Activated T-helper 17 cell treated with anti-CD3 and anti-CD28 coated beads, Interleukin-2, amount 50 U/mL, for 72 hours (primary cell): ENCODE measurements around the gene CDH3. TPM values are rescaled to one million over a fixed set of nuclear protein-coding genes. Genes with fewer than 3 reads are reported as not detected.

ENCODE experiments used
- ATAC-seq: fragments of 150-1000 bp; cut with Tn5 transposase; replicated peaks from 2 replicates; pipeline ENCODE4 v1.10.0; 2021; ENCODE audit warnings: mild to moderate bottlenecking, moderate library complexity
- H3K27ac Mint-ChIP-seq: one replicate; pipeline ENCODE4 v1.8.0; 2022; ENCODE audit warnings: mixed read lengths
- H3K27me3 Mint-ChIP-seq: one replicate; pipeline ENCODE4 v1.8.0; 2022; ENCODE audit warnings: mixed read lengths
- H3K36me3 Mint-ChIP-seq: one replicate; pipeline ENCODE4 v1.8.0; 2022; ENCODE audit warnings: low read depth, mild to moderate bottlenecking, mixed read lengths
- H3K4me1 Mint-ChIP-seq: one replicate; pipeline ENCODE4 v1.8.0; 2022; ENCODE audit warnings: mixed read lengths
- H3K4me3 Mint-ChIP-seq: one replicate; pipeline ENCODE4 v1.8.0; 2022; ENCODE audit warnings: mild to moderate bottlenecking, mixed read lengths
- H3K9me3 Mint-ChIP-seq: one replicate; pipeline ENCODE4 v1.8.0; 2022; ENCODE audit warnings: mixed read lengths
- total RNA-seq, 2 donors: library from RNA; stranded (reverse); gene quantifications; one replicate each; pipeline ENCODE4 v1.2.3, GENCODE V29; 2022

Gene CDH3
- total RNA-seq, 2 donors from 2014 or later, result 0.86 to 0.87 TPM

- ATAC-seq, result peak; percentile 59
- Mint-ChIP-seq H3K4me1 (no peaks in the 10 kb centered on the region), H3K36me3 (no peaks in the 10 kb centered on the region), H3K9me3 (no peaks in the 10 kb centered on the region), H3K4me3 (no peak overlapping the region), H3K27me3 (peaks cover 7% of the 10 kb centered on the region), H3K27ac (no peak overlapping the region)
Observed at GRCh38 chr16:68660359-68660795, 15.3 kb downstream of the CDH3 start.

- Mint-ChIP-seq H3K36me3 (no peaks in the 10 kb centered on the region), H3K27ac (no peak overlapping the region), H3K9me3 (no peaks in the 10 kb centered on the region), H3K27me3 (peaks cover 4% of the 10 kb centered on the region), H3K4me3 (no peak overlapping the region), H3K4me1 (no peaks in the 10 kb centered on the region)
- no peak for ATAC-seq
Observed at GRCh38 chr16:68662035-68662434, 16.9 kb downstream of the CDH3 start.

GRCh38 chr16:68664297-68664696, 19.2 kb downstream of the CDH3 start:
- no peak for ATAC-seq
- H3K27ac Mint-ChIP-seq, result no peak overlapping the region
- no peak overlapping the region for H3K4me3 Mint-ChIP-seq
- peaks cover 8% of the 10 kb centered on the region for H3K4me1 Mint-ChIP-seq
- H3K27me3 Mint-ChIP-seq, result peaks cover 4% of the 10 kb centered on the region
- no peaks in the 10 kb centered on the region for H3K36me3 Mint-ChIP-seq
- H3K9me3 Mint-ChIP-seq, result no peaks in the 10 kb centered on the region

GRCh38 chr16:68665501-68665900, 20.4 kb downstream of the CDH3 start:
- Mint-ChIP-seq H3K36me3 (no peaks in the 10 kb centered on the region), H3K4me3 (no peak overlapping the region), H3K27ac (no peak overlapping the region), H3K9me3 (no peaks in the 10 kb centered on the region), H3K4me1 (peaks cover 9% of the 10 kb centered on the region), H3K27me3 (peaks cover 4% of the 10 kb centered on the region)
- no peak for ATAC-seq

- Mint-ChIP-seq H3K9me3 (no peaks in the 10 kb centered on the region), H3K4me1 (peaks cover 9% of the 10 kb centered on the region), H3K36me3 (no peaks in the 10 kb centered on the region), H3K4me3 (peak overlapping the region; percentile 11), H3K27me3 (peaks cover 5% of the 10 kb centered on the region), H3K27ac (peak overlapping the region; percentile 28)
- ATAC-seq, result peak; percentile 98
Observed at GRCh38 chr16:68668266-68668665, 23.2 kb downstream of the CDH3 start.

- Mint-ChIP-seq H3K27ac (no peak overlapping the region), H3K4me1 (no peaks in the 10 kb centered on the region), H3K4me3 (no peak overlapping the region), H3K9me3 (no peaks in the 10 kb centered on the region), H3K27me3 (peaks cover 10% of the 10 kb centered on the region), H3K36me3 (no peaks in the 10 kb centered on the region)
- no peak for ATAC-seq
Observed at GRCh38 chr16:68676113-68676860, 31.2 kb downstream of the CDH3 start.

- Mint-ChIP-seq H3K27me3 (peaks cover 2% of the 10 kb centered on the region), H3K9me3 (no peaks in the 10 kb centered on the region), H3K27ac (no peak overlapping the region), H3K4me3 (no peak overlapping the region), H3K4me1 (no peaks in the 10 kb centered on the region), H3K36me3 (no peaks in the 10 kb centered on the region)
- no peak for ATAC-seq
Observed at GRCh38 chr16:68681038-68681437, 35.9 kb downstream of the CDH3 start.

- Mint-ChIP-seq H3K4me1 (no peaks in the 10 kb centered on the region), H3K27ac (no peak overlapping the region), H3K4me3 (no peak overlapping the region), H3K27me3 (no peaks in the 10 kb centered on the region), H3K36me3 (no peaks in the 10 kb centered on the region), H3K9me3 (no peaks in the 10 kb centered on the region)
- ATAC-seq, result no peak
Observed at GRCh38 chr16:68685685-68686478, 40.8 kb downstream of the CDH3 start.

- Mint-ChIP-seq H3K4me3 (no peak overlapping the region), H3K27ac (no peak overlapping the region), H3K9me3 (no peaks in the 10 kb centered on the region), H3K4me1 (no peaks in the 10 kb centered on the region), H3K27me3 (no peaks in the 10 kb centered on the region), H3K36me3 (no peaks in the 10 kb centered on the region)
- no peak for ATAC-seq
Observed at GRCh38 chr16:68686905-68687304, 41.8 kb downstream of the CDH3 start.

- ATAC-seq, result no peak
- Mint-ChIP-seq H3K27me3 (peaks cover 4% of the 10 kb centered on the region), H3K9me3 (no peaks in the 10 kb centered on the region), H3K36me3 (no peaks in the 10 kb centered on the region), H3K4me3 (no peak overlapping the region), H3K27ac (no peak overlapping the region), H3K4me1 (no peaks in the 10 kb centered on the region)
Observed at GRCh38 chr16:68689921-68690320, 44.8 kb downstream of the CDH3 start.

GRCh38 chr16:68695575-68695974, 50.5 kb downstream of the CDH3 start:
- Mint-ChIP-seq H3K4me3 (no peak overlapping the region), H3K36me3 (no peaks in the 10 kb centered on the region), H3K4me1 (no peaks in the 10 kb centered on the region), H3K27ac (no peak overlapping the region), H3K27me3 (peaks cover 8% of the 10 kb centered on the region), H3K9me3 (no peaks in the 10 kb centered on the region)
- ATAC-seq, result no peak

GRCh38 chr16:68696514-68696913, 51.4 kb downstream of the CDH3 start:
- ATAC-seq, result no peak
- H3K4me1 Mint-ChIP-seq, result no peaks in the 10 kb centered on the region
- no peak overlapping the region for H3K4me3 Mint-ChIP-seq
- H3K27ac Mint-ChIP-seq, result no peak overlapping the region
- H3K36me3 Mint-ChIP-seq, result no peaks in the 10 kb centered on the region
- H3K27me3 Mint-ChIP-seq, result peaks cover 8% of the 10 kb centered on the region
- no peaks in the 10 kb centered on the region for H3K9me3 Mint-ChIP-seq

- Mint-ChIP-seq H3K4me1 (no peaks in the 10 kb centered on the region), H3K27ac (no peak overlapping the region), H3K4me3 (no peak overlapping the region), H3K27me3 (peaks cover 8% of the 10 kb centered on the region), H3K9me3 (no peaks in the 10 kb centered on the region), H3K36me3 (no peaks in the 10 kb centered on the region)
- no peak for ATAC-seq
Observed at GRCh38 chr16:68698091-68698490, 53.0 kb downstream of the CDH3 start.

- no peak overlapping the region for H3K27ac Mint-ChIP-seq
- H3K4me3 Mint-ChIP-seq, result no peak overlapping the region
- H3K27me3 Mint-ChIP-seq, result peaks cover 3% of the 10 kb centered on the region
- H3K4me1 Mint-ChIP-seq, result peaks cover 5% of the 10 kb centered on the region
- H3K36me3 Mint-ChIP-seq, result no peaks in the 10 kb centered on the region
- H3K9me3 Mint-ChIP-seq, result no peaks in the 10 kb centered on the region
- ATAC-seq, result no peak
Observed at GRCh38 chr16:68700120-68700519, 55.0 kb downstream of the CDH3 start.

- no peak for ATAC-seq
- no peaks in the 10 kb centered on the region for H3K36me3 Mint-ChIP-seq
- H3K4me3 Mint-ChIP-seq, result no peak overlapping the region
- no peak overlapping the region for H3K27ac Mint-ChIP-seq
- H3K9me3 Mint-ChIP-seq, result no peaks in the 10 kb centered on the region
- peaks cover 5% of the 10 kb centered on the region for H3K4me1 Mint-ChIP-seq
- peaks cover 3% of the 10 kb centered on the region for H3K27me3 Mint-ChIP-seq
Observed at GRCh38 chr16:68700831-68701230, 55.7 kb downstream of the CDH3 start.
